Esophagus squamous epithelium (tissue), 5 donors: ENCODE results near the gene TUBA4A. TPM values are rescaled to one million over a fixed set of nuclear protein-coding genes. Genes with fewer than 3 reads are reported as not detected.

ENCODE experiments used
- DNase-seq: peaks from one replicate; lab custom pipeline; 2025; lab: John Stamatoyannopoulos, UW
- H3K27ac ChIP-seq, 4 donors: fragments of 200-600 bp; sonication (generic); one replicate each; pipeline ENCODE4 v1.5.1; 2016 to 2019; ENCODE audit warnings: mild to moderate bottlenecking in 1 of 4
- H3K27me3 ChIP-seq, 4 donors: fragments of 200-600 bp; sonication (generic); 1 replicate in 3 of 4; 2 replicates in 1 of 4; pipeline versions ENCODE4 v1.5.1 to v1.6.0; 2017 to 2021; ENCODE audit warnings: antibody characterized with exemption in 1 of 4
- H3K36me3 ChIP-seq, 3 donors: fragments of 200-600 bp; sonication (generic); one replicate each; pipeline ENCODE4 v1.5.1; 2016 to 2019
- H3K4me1 ChIP-seq, 3 donors: fragments of 200-600 bp; sonication (generic); one replicate each; pipeline ENCODE4 v1.5.1; 2017 to 2019
- H3K4me3 ChIP-seq, 4 donors: fragments of 200-600 bp; sonication (generic); 1 replicate in 3 of 4; 2 replicates in 1 of 4; pipeline ENCODE4 v1.5.1; 2016 to 2019; ENCODE audit warnings: mild to moderate bottlenecking in 2 of 4, moderate library complexity in 1 of 4
- H3K9me3 ChIP-seq, 3 donors: fragments of 200-600 bp; sonication (generic); one replicate each; pipeline ENCODE4 v1.5.1; 2016 to 2019
- CTCF ChIP-seq, 6 experiments: fragments of 450-650 bp in 4 of 6; fragments of 200-600 bp in 2 of 6; sonication (generic) in 2 of 6; IDR thresholded peaks; one replicate each; pipeline ENCODE4 v1.5.1; 2016 to 2019; ENCODE audit warnings: antibody characterized with exemption in 6 of 6, mild to moderate bottlenecking in 4 of 6, moderate library complexity in 4 of 6
- POLR2A ChIP-seq, 4 donors: fragments of 450-650 bp; IDR thresholded peaks; one replicate each; pipeline ENCODE4 v1.6.1; 2017; ENCODE audit warnings: antibody characterized with exemption in 4 of 4, mild to moderate bottlenecking in 4 of 4, moderate library complexity in 3 of 4
- WGBS, 2 donors: methylation state at CpG; one replicate each; pipeline ENCODE4 v1.1.5; 2018; 5-methylcytosine and 5-hydroxymethylcytosine counted together
- intact Hi-C: fragments of 100-400 bp; cut with DNase I; formaldehyde crosslinking; loops from one replicate; pipeline ENCODE4 v1.15.0; 2022
- total RNA-seq, 4 donors: library from RNA; depleted of rRNA; stranded (reverse); fragments of >200 nt; gene quantifications; one replicate each; pipeline ENCODE4 v1.1.0, GENCODE V29; 2016
- donor health status: DM: yes; HTN: yes; CAD: no.

Gene TUBA4A
- total RNA-seq, 4 donors from 2014 or later: 104 to 258 (median 169) TPM

- intact Hi-C loops: no loop called here
- Histone ChIP-seq H3K27me3 (no peaks in the 10 kb centered on the region), H3K27ac (peak overlapping the region in 2 of 4 donors; percentile 86), H3K36me3 (no peaks in the 10 kb centered on the region), H3K4me1 (peaks cover 14 to 38% (median 23%) of the 10 kb centered on the region in 3 donors), H3K4me3 (no peak overlapping the region), H3K9me3 (no peaks in the 10 kb centered on the region)
- no peak for DNase-seq
- WGBS, 2 donors: 88 to 100% methylated on average over 1 to 4 of the region's 5 CpGs
- no peak for TF ChIP-seq CTCF (IDR thresholded peaks at IDR 0.05)
- no peak for TF ChIP-seq POLR2A (IDR thresholded peaks at IDR 0.05)
Observed at GRCh38 chr2:219293736-219294231, 40.1 kb upstream of the TUBA4A start.

- Histone ChIP-seq H3K36me3 (no peaks in the 10 kb centered on the region), H3K4me3 (no peak overlapping the region), H3K27me3 (no peaks in the 10 kb centered on the region), H3K9me3 (no peaks in the 10 kb centered on the region), H3K4me1 (peaks cover 12 to 45% (median 23%) of the 10 kb centered on the region in 3 donors), H3K27ac (no peak overlapping the region)
- TF ChIP-seq CTCF (IDR thresholded peaks at IDR 0.05) (no peak), POLR2A (IDR thresholded peaks at IDR 0.05) (no peak)
- no peak for DNase-seq
- 92% methylated on average over 9 of the region's 9 CpGs for WGBS, 2 donors
- intact Hi-C loops: no loop called here
Observed at GRCh38 chr2:219292616-219293015, 38.9 kb upstream of the TUBA4A start.

DNA sequence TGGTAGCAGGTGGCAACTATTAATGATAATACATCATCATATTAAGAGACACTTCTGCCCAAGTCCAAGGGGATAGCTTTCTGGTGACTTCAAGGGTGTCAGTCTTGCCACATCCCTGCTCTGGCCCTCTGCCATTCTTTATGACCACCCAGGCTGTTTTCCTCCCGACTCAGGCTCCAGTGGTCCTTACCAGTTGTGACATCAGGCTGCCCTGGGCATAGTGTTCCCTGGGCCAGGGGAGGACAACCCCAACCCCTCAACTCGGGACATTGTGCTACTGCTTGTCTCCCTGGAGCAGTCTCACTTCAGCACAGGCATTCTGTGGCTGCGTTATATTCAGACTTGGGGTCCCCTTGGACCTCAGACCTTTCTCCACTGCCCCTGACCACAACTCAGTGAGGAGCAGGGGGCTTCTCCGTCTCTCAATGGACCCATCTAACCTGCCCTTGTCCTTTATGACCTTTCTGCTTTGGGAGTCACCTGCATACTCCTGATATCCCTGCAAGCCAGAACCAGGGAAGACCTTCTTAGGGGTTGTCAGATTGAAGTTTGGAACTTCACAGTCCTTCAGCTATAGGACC lies 38.3 kb upstream of the TUBA4A start:
- Histone ChIP-seq H3K27me3 (no peaks in the 10 kb centered on the region), H3K4me1 (peaks cover 14 to 51% (median 29%) of the 10 kb centered on the region in 3 donors), H3K36me3 (no peaks in the 10 kb centered on the region), H3K9me3 (no peaks in the 10 kb centered on the region), H3K4me3 (no peak overlapping the region), H3K27ac (no peak overlapping the region)
- no peak for DNase-seq
- TF ChIP-seq CTCF (IDR thresholded peaks at IDR 0.05) (no peak), POLR2A (IDR thresholded peaks at IDR 0.05) (no peak)
- 68 to 77% methylated on average over 3 of the region's 4 CpGs for WGBS, 2 donors
- intact Hi-C loops: no loop called here

- no peaks in the 10 kb centered on the region for H3K9me3 ChIP-seq
- peaks cover 20 to 58% (median 33%) of the 10 kb centered on the region in 3 donors for H3K4me1 ChIP-seq
- no peak overlapping the region for H3K27ac ChIP-seq
- no peak for DNase-seq
- intact Hi-C loops: no loop called here
- H3K4me3 ChIP-seq: no peak overlapping the region
- no peaks in the 10 kb centered on the region for H3K36me3 ChIP-seq
- TF ChIP-seq POLR2A (IDR thresholded peaks at IDR 0.05): no peak
- TF ChIP-seq CTCF (IDR thresholded peaks at IDR 0.05): no peak
- 65 to 89% methylated on average over 3 to 6 of the region's 7 CpGs for WGBS, 2 donors
- no peaks in the 10 kb centered on the region for H3K27me3 ChIP-seq
Observed at GRCh38 chr2:219291394-219291793, 37.7 kb upstream of the TUBA4A start.

GRCh38 chr2:219290381-219291171 lies 36.9 kb upstream of the TUBA4A start:
- WGBS, 2 donors: 75 to 84% methylated on average over 11 to 15 of the region's 16 CpGs

More at GRCh38 chr2:219290381-219291171, 36.9 kb upstream of the TUBA4A start:
- H3K27me3 ChIP-seq: no peaks in the 10 kb centered on the region
- H3K27ac ChIP-seq: peak overlapping the region in 3 of 4 donors; percentile 76 to 86 (median 79)
- H3K4me1 ChIP-seq: peaks cover 28 to 66% (median 40%) of the 10 kb centered on the region in 3 donors
- H3K9me3 ChIP-seq: no peaks in the 10 kb centered on the region
- DNase-seq: no peak
- peaks cover 0 to 4% (median 0%) of the 10 kb centered on the region in 3 donors for H3K36me3 ChIP-seq
- H3K4me3 ChIP-seq: no peak overlapping the region
- intact Hi-C loops: no loop called here
- TF ChIP-seq POLR2A (IDR thresholded peaks at IDR 0.05) (no peak), CTCF (IDR thresholded peaks at IDR 0.05) (no peak)
